ENCODE results near the gene FOXP1.

DNA sequence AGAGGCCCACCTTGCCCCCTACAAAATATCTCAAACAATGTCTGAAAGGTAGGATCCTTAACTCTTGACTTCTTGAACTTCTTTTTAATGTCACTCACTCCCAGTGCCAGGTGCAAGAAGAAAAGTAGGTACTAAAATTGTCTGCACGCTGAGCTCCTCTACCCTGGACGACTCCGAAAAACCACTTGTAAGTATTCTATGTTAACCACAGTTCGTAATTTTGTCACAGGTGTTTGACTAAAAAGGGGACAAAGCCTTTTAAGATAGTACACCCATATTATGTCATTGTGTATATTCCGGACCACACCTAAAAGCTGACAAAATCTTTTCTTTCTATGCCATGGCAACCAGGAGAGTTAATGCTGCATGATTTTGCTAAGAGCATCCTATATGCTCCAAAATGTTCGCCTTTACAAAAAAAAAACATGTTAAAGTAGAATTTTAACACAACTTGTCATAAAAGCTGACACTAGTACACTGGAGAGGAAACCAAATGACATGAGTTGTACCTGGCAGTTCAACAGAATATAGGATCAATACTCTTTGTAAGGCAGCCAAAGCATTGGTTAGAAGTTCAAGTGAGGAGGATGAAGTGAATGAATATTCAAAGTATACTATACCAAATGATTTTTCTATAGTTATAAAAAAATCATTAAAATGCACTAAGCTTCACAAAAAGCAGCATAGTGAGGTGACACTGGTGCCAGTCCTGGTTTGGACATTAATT is 210.5 kb downstream of the FOXP1 start:
- TF ChIP-seq, protein P1, sequence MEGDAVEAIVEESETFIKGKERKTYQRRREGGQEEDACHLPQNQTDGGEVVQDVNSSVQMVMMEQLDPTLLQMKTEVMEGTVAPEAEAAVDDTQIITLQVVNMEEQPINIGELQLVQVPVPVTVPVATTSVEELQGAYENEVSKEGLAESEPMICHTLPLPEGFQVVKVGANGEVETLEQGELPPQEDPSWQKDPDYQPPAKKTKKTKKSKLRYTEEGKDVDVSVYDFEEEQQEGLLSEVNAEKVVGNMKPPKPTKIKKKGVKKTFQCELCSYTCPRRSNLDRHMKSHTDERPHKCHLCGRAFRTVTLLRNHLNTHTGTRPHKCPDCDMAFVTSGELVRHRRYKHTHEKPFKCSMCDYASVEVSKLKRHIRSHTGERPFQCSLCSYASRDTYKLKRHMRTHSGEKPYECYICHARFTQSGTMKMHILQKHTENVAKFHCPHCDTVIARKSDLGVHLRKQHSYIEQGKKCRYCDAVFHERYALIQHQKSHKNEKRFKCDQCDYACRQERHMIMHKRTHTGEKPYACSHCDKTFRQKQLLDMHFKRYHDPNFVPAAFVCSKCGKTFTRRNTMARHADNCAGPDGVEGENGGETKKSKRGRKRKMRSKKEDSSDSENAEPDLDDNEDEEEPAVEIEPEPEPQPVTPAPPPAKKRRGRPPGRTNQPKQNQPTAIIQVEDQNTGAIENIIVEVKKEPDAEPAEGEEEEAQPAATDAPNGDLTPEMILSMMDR (IDR thresholded peaks at IDR 0.05): no peak
- TF ChIP-seq POLR2AphosphoS5 (IDR thresholded peaks at IDR 0.05): no peak

Measured in esophagus muscularis mucosa (tissue), 3 donors.